GM19099 (cell line): ENCODE data around the gene WRAP73.

Experiments used
- POLR2A ChIP-seq: IDR thresholded peaks from 3 replicates; pipeline ENCODE4 v1.6.1; 2011; ENCODE audit warnings: low read depth; ENCODE audit not compliant: insufficient read length; ENCODE audit errors: extremely low read depth

Gene WRAP73

DNA sequence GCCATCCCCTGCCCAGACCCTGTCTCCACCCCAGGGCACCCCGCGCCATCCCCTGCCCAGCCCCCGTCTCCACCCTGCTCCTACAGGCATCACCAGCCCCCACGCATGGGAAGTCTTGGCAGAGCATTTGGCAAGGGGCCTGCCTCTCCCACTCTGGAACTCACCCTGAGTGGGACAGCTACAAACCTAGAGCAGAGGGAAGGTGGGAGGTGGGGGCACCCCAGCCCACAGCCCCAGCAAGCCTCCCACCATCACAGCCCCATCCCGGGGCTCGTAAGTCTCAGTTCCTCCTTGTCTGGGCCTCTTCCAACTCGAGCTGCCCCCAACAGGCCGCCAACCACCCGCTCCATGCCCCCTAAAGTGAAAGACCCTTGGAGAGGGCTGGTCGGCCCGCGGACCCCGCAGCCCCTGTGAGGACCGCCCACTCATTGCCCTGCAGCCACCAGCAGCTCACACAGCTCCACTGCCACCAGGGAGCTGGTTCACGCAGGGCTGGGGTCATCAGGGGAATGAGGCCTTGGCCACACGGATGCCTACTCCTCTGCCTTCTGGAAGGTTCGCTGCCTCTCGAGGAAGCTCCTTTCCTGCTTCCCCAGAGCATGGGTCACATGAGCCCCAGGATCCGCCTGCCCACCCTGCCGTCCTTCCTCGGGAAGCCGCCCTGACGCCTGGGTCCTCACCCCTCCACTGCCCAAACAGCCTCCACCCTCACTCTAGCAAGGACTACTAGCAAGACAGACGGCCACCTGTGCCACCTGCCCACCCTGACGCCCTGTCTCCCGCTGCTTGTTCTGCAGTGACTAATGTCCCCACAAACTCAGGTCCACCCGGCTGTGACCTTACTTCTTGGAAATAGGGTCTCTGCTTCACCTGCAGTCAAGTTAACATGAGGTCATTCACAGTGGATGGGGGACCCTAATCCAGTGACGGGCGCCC lies 53.0 kb downstream of the WRAP73 start:
- TF ChIP-seq POLR2A, result no peak

DNA sequence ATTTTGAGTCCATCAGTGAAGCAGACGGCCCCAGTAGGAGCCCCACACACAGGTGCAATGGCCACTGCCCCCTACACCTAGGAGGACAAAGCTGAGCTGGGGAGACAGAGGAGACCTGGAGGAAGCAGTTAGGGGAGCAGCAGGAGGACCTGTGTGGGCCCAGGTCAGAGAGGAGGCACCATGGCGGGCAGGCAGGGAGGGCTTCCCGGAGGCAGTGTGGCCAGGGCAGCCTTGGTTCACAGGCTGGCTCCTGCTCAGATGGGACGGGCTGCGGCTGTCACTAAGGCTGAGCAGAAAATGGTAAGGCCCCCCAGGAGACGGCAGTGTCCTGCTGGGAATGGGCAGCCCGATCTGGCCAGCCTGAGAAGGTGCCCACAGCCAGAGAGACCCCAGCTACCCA lies 54.0 kb downstream of the WRAP73 start:
- no peak for TF ChIP-seq POLR2A

DNA sequence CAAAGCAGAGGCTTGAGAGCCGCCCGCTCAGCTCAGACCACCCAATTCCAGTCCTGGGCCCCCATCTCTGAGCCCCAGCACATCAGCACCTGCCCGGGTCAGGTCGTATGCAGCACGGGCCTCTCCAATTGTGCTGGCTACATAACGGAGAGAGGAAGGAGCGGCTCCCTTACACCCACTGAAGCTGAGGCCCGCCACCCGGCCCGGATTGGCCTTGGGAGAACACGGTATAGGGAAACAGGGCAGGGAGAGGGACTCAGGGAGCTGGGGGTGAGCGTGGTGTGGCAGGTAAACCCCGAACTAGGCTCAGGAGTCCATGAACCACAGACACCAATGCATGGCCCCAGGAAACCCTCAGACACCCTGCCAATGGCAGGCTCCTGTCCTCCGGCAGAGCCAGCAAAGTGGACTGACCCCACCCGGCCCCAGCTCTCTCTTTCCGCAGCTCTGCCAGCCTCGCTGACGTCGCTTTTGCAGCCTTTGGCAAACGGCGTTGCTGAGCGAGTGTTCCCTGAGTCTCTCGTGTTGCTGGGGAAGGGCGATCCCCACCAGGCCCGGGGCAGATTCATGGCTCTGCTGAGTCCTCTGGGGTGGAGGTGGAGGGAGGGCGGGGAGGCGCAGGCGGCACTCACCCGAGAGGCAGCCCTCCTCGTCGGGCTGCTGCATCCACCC lies 55.1 kb downstream of the WRAP73 start:
- no peak for TF ChIP-seq POLR2A

DNA sequence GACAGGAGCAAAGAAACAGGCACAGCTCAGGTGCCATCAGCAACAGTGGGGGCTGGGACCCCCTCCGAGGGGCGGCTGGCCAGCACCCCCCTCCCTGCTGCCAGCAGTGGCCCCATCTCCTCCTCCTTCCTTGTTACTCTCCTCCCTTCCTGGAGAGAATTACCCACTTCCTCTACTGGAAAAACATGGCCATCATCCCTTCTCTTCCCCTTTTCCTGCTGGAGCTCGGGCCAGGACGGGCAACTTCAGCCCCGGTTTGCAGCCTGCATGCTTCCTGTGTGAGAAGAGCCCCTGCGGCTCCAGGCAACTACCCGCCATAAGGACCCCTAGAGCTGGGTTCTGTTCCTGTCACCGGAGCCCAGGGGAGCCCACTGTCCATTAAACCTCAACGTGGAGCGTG lies 56.2 kb downstream of the WRAP73 start:
- TF ChIP-seq POLR2A, result no peak

DNA sequence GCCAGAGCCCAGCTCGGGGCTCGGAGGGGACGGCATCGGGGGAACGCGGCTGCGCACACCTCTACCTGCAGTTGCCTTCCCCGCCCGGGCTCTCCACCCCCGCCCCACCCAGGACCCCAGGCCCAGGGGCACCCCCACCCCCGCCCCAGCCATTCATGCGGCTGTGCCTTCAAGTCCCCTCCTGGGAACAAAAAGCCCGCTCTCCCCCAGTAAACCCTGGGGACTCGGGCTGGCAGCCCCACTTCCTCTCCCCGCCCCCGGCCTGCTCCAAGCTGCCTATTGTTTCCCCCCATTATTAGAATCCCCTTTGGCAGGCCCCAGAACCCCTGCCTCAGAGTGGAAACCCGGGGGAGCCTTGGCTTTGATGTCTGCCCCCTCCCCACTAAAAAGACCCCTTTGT lies 56.6 kb downstream of the WRAP73 start:
- TF ChIP-seq POLR2A, result no peak

DNA sequence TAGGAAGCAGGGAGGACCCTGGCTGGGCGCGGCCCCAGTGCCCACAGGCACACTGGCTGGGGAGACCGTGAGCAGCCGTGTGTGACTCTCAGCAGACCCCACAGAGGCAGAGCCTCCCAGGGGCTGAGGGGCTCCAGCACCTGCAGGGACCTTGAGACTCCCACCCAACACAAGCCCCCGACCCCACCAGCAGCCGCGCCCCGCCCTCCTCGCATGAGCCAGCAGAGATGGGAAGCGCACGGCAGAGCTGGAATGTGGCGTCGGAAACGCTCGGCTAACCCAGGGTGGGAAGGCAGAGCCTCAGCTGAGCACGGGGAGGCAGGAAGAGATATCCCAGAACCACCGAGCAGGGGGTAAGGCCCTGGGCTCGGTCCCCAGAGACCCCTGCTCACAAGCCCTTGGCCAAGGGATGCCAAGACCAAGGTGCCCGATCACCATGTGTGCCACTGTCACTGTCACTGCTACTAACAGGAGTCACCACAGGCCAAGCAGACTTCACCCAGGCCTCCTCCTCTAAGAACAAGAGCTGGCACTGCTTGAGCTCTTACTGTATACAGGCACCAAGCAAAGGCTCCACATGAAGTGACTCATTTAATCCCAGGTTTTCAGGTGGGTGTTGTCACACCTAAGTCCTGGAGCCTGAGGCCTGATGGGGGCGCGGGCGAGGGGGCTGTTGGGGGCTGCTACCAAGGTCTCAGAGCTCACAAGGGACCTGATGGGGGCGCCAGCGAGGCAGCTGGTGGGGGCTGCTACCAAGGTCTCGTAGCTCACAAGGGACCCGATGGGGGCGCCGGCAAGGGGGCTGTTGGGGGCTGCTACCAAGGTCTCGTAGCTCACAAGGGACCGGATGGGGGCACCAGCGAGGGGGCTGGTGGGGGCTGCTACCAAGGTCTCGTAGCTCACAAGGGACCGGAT lies 58.7 kb downstream of the WRAP73 start:
- TF ChIP-seq POLR2A, result no peak

DNA sequence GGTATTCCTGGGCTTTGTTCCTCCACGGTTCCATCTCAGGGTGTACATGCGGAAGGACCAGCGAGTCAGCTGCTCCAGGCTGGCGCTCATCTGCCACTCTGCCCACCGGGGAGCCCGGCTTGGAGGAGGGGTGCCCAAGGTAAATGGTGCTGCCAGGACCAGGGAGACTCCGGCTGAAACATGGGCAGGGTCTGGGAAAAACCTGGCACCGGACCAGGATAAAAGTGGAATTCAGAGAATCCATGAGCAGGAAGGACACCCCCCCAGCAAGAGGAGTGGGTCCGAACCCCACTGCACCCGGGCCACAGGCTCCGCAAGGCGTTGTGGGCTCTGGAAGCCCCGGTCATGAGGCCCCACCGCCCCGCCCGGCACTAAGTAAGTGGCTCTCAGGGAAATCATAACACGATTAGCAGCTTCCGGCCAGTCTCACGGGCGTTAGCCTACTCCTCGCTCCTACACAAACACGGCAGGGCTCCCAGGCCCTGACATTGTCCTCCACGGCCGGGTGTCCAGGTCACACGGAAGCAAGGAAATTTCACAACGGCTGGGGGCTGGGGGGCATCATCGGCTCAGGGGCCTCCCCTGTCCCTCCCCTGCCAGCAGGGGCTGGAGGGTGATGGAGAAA lies 59.7 kb downstream of the WRAP73 start:
- TF ChIP-seq POLR2A, result no peak

DNA sequence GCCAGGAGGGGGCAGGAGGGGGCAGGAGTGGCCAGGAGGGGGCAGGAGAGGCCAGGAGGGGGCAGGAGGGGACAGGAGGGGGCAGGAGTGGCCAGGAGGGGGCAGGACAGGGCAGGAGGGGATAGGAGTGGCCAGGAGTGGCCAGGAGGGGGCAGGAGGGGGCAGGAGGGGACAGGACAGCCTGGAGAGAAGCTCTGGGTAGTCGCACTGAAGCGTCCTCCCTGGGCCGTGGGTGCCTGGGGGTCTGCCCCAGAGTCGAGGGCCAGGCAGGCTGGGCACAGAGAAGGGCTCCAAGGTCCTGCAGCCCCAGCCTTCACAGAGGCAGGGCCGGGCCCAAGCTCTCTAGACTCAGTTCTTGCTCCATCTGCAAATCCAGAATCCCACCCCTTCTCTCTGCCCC lies 61.5 kb downstream of the WRAP73 start:
- no peak for TF ChIP-seq POLR2A

DNA sequence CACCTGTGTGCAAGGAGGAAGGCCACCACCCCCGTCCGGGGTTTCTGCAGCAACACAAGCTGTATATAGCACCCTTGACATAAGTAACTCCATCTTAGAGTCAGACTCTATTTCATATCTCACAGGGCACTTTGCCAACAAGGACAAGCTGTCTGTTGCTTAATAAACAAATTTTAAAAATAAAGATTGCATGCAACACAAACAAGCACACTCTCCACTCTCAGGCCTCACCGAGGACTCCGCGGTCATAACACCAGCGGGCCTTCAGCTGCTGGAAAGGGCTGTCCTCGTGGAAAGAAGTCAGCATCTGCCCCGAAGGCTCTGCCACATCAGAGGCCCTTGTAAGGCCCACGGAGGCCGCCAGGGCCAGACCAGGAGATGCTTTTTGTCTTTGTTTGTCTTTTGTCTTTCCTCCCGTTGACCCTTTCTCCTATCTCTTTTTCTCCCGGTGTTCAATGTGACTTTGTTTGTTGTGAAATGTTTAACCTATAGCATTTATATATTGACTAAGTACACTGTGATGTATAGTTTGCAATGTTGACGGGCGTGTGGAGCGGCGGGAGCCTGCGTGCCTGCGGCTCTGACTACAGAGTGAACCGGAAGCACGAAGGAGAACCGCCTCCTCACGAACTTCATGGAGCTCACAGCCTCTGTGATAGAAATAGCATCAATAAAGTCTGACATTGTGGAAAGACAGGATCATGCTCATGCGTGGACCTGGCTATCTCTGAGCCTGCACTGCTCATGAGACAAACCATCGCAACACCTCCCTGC lies 62.7 kb downstream of the WRAP73 start:
- no peak for TF ChIP-seq POLR2A

DNA sequence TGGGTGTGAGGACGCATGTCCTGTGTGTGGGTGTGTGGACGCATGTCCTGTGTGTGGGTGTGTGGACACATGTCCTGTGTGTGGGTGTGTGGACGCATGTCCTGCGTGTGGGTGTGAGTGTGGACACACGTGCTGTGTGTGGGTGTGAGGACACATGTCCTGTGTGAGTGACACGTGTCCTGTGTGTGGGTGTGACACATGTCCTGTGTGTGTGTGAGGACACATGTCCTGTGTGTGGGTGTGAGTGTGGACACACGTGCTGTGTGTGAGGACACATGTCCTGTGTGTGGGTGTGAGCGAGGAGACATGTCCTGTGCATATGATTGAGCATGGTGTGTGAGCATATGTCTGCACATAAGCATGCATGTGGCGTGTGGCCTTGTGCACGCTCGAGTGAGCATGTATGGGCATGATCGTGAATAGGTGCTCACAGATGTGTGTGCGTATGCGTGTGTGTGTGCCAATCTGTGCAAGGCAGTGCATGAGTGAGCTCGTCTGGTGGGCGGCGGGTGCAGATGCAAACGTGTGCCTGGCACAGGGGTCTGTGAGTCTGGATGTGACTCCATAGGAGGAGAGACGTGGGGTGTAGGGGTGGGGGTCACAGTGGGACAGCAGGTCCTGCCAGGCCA lies 63.8 kb downstream of the WRAP73 start:
- TF ChIP-seq POLR2A, result no peak

DNA sequence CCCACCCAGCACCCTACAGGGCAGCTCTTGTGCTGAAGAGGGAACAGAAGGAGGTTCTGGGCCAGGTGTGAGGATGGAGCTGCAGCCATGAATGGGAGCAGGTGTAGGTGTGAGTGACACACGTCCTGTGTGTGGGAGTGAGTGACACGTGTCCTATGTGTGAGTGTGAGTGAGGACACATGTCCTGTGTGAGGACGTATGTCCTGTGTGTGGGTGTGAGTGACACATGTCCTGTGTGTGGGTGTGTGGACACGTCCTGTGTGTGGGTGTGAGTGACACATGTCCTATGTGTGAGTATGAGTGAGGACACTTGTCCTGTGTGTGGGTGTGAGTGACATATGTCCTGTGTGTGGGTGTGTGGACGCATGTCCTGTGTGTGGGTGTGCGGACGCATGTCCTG lies 65.0 kb downstream of the WRAP73 start:
- no peak for TF ChIP-seq POLR2A

DNA sequence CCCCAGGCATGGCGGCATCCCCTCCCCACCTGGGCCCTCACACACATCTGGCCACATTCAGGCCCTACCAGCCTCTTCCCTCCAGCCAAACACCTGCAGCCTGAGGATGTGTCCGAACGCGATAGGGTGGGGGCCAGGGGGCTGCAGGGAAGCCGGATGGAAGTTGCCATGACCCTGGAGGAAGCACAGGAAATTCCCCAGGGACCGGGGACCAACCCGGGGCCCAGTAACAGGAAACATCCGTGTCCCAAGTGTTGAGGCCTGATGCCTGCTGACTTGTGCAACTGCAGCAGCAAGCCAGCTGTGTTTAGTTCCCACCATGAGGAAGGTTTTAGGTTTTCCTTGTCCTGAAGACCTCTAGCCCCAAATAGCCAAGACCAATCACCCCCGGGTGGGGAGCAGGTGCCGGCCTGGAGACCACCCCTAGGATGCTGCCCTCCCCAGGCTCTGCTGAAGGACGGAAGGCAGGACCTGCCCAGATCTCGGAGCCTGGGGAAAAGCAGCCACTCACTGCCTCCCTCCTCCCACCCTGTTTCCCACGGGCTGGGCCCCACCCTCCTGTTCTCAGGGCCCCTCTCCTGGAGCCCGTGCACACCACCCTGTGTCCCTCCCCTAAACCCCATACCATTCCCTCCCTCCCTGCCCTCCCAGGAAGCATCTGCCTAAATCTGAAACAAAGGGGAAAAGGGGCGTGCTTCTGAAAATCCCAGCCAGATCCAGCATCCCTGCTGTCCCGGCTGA lies 68.4 kb downstream of the WRAP73 start:
- no peak for TF ChIP-seq POLR2A
